ENCODE results near the gene ADCY6.

DNA sequence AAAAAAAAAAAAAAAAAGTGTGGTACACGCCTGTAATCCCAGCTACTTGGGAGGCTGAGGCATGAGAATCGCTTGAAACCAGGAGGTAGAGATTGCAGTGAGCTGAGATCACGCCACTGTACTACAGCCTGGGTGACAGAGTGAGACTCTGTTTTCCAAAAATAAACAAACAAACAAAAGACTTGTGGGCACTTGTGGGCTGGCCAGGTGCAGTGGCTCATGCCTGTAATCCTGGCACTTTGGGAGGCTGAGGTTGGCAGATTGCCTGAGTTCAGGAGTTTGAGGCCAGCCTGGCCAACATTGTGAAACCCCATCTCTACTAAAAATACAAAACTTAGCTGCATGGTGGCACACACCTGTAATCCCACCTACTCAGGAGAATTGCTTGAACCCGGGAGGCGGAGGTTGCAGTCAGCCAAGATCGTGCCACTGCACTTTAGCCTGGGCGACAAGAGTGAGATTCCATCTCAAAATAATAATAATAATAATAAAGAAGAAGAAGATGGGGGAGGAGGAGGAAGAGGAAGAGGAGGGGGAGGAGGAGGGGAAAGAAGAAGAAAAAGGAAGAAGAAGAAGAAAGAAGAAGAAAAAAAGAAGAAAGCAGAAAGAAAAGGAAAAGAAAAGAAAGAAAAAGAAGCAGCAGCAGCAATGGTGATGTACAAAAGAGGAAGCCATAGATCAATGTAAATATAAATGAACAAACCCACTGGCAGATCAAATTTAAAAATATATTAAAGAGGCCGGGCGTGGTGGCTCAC, 44.5 kb downstream of the ADCY6 start:
- TF ChIP-seq, protein P1, sequence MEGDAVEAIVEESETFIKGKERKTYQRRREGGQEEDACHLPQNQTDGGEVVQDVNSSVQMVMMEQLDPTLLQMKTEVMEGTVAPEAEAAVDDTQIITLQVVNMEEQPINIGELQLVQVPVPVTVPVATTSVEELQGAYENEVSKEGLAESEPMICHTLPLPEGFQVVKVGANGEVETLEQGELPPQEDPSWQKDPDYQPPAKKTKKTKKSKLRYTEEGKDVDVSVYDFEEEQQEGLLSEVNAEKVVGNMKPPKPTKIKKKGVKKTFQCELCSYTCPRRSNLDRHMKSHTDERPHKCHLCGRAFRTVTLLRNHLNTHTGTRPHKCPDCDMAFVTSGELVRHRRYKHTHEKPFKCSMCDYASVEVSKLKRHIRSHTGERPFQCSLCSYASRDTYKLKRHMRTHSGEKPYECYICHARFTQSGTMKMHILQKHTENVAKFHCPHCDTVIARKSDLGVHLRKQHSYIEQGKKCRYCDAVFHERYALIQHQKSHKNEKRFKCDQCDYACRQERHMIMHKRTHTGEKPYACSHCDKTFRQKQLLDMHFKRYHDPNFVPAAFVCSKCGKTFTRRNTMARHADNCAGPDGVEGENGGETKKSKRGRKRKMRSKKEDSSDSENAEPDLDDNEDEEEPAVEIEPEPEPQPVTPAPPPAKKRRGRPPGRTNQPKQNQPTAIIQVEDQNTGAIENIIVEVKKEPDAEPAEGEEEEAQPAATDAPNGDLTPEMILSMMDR (conservative IDR thresholded peaks at IDR 0.05; ENCODE audit: low read depth, low read length) = no peak
- TF ChIP-seq POLR2A (IDR thresholded peaks at IDR 0.05; ENCODE audit: low read depth, low read length) (no peak), RCOR1 (IDR thresholded peaks at IDR 0.05; ENCODE audit: insufficient replicate concordance, low read length) (no peak), RAD21 (IDR thresholded peaks at IDR 0.05; ENCODE audit: low read length) (no peak)

Data from IMR-90 (cell line).